GM19467 (cell line): ENCODE measurements around the gene HPD.
"Not testable (repeated sequence)": the region's sequence is repeated elsewhere in the genome, so short reads cannot be mapped to it uniquely, and the experiment has no call there.

Experiments used
- ATAC-seq: cut with Tn5 transposase; IDR thresholded peaks from one replicate; pipeline ENCODE4 v1.9.1; 2021; ENCODE audit warnings: mild to moderate bottlenecking, moderate library complexity; ENCODE audit not compliant: unreplicated experiment

HPD gene

DNA sequence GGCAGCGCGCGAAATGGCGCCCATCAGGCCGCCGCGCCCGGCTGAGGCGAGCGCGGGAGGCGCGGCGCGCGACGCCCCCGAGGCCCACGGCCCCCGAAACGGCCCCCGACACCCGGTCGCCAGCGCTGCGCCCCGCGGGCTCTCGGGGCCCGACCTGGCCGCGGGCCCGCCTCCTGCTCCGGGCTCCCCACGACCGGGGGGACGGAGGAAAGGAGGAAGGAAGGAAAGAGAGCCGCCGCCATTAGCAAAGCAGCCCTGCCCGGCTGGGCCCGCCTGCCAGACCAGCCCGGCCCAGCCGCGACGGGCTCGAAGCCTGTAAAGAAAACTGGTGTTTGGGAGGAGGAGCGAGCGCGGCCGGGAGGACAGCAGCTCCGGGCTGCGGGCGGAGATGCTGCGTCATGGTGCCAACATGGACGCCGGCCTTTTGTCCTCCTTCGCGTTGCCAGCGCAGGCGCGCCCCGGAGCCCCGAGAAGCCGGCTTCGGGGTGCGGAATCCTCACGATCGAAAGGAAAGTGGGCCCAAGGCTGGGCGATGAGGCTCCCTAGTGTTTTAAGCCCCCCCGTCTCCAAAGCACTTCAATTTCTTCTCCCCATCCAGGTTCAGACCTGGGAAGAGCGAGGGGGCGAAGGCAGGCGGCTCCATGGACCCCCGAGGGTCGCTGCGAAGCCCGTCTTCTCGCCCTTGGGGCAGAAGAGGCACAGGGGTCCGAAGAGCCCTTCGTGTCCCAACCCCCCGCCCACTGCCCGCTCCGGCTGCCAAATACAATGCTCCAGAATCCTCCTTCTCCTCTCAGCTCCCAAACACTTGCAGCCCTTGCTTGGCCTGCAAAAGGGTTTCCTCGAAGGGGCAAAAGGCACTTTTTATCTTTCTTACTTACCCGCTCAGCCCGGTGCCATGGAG lies 57.7 kb downstream of the HPD start:
- no peak for ATAC-seq

DNA sequence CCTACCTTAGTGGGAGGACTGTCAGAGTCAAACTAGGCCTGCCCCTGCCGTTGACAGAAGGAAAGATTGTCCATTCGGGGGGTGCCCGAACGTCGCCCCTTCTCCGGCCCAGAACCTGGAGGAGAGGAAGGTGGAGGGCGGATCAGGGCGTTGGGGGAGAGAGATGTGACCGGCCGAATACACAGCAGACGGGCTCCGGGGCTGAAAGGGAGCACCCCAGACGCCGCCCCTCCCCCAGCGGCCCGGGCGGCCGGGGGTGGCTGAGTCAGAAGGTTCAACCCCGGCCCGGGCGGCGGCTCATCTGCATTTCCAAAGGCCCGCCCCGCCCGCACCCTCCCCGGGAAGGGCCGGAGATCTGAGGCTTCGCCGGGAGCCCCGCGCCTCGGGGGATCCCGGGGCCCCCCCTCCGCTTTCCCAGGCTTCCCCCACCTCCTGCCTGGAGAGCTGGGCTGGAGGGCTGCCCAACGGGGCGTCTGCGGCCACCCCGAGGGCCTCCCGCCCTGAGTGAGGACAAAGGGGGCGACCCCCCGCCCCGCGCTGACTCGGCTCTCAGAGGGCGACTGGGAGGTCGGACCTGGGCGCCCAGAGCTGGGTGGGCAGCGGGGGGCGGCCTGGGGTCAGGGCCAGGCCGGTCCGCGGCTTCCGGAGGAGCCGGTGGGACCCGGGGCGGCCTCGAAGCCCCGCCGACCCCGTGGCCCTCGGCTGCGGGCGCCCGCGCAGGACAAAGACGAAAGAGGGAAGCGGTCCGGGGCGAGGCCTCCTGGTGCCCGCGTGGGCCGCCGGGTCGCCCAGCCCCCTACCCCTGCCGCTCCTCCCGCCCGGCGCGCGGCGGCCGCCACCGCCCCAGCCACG lies 58.6 kb downstream of the HPD start:
- ATAC-seq = no peak

DNA sequence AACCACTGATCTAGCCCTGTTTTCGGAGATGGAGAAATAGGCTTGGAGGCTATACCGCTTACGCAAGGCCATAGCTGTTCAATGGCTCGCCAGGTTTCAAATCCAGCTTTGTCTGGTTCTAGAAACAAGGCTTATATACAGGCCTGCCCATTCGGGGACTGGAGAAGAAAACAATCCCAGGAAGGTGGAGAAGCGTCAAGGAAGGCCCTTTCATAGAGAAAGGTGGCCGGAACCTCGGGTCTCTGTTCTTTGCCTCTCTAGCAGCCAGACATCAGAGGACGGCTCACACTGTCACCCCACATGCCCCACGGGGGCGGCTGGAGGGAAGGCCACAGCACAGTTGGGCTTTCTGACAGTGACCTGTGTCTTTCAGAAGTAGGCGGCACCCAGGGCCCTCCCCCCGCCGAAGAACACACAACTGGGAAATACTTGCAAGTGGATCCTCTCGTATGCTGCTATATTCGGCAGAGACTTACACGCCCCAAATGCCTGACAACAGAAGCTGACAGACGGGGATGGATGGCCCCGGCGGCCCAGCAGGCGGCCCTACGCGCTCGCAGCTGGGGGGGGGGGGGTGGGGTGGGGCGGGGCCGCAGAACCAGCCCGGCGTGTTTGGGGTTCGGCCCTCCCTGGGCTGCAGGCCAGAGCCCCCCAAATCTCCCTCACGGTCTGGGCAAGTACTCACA lies 59.4 kb downstream of the HPD start:
- ATAC-seq = no peak

DNA sequence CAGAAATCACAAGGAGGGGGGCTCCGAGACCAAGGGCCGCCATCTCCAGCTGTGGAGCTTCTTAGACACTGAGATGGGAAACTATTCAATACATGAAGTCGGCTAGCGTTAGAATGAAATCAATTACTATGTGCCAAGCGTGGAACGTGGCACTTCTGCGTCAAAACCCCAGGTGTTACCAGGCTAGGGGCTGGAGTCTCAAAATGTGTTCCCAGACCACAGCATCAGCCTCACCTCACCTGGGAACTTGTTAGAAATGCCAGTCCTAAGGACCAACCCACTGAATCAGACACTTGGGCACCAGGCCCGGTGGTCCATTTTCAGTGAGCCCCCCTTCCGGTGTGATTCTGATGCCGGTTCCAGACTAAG lies 59.9 kb downstream of the HPD start:
- ATAC-seq = no peak

DNA sequence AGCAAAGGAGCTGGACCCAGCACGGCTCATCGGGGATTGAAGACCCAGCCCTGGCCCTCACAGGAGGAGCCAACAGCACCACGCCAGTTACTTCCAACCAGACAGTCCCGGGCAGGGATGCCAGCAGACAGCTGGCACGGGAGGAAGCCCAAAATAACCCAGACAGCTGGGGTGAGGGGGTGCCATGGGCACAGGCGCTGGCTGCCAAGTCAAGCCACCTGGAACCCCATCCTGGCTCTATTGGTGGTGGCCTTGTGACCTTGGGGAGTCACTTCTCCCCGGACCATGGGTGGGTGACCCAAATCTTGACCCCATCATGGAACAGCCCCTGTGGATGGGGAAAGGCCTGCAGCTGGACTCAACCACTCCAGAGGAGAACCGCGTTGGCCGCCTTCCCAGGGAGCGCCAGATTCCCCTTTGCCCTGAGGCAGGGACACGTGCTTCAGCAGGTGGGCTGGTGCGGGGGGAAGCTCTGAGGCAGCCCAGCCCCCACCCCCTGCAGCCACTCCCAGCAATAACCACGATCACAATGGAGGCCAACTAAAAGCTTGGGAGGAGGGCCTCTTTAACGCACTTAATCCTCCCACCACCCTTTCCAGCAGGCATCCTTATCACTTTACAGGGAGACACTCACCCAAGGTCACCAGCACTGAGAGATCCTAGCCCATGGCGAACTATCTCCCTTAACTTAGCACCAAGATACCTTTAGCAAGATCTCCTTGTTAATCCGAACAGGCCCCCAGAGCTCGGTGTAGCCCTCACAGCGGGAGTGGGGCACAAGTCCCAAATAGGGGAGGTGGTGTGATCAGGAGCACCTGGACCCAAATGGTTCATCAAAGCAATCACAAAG lies 60.5 kb downstream of the HPD start:
- no peak for ATAC-seq

DNA sequence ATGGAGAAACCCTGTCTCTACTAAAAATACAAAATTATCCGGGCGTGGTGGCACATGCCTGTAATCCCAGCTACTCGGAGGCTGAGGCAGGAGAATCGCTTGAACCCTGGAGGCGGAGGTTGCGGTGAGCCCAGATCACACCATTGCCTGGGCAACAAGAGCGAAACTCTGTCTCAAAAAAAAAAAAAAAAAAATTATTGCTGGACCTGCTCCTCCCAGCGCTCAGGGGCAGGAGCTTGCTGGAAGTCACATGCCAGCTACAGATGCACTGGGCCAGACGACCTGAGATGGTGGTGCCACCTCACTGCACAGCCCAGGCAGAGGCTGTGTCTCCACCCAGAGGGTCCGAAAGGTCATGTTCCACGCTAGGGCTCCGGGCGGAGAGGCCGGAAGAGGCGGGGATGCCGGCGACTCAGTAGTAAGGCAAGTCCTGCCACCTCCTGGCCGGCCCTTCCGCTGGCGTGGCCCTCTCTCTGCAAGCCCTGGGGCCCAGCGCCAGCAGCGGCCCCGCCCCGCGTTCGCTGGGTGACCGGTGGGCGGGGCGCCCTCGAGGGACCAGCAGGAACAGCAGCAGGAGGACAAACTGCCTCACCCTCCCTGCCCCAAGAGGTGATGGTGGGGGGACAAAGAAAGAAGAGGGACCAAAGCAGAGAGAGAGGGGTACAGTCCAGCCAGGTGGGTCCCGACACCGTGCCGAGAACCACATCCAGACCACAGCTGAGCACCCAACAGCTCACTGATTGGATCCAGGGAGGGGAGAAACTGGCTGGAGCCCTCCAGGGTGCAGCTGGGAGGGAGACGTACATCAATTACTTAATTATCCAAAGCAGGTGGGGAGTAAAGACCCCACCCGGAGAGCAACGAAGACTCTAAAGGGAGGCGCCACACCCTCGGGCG lies 61.6 kb downstream of the HPD start:
- no peak for ATAC-seq

DNA sequence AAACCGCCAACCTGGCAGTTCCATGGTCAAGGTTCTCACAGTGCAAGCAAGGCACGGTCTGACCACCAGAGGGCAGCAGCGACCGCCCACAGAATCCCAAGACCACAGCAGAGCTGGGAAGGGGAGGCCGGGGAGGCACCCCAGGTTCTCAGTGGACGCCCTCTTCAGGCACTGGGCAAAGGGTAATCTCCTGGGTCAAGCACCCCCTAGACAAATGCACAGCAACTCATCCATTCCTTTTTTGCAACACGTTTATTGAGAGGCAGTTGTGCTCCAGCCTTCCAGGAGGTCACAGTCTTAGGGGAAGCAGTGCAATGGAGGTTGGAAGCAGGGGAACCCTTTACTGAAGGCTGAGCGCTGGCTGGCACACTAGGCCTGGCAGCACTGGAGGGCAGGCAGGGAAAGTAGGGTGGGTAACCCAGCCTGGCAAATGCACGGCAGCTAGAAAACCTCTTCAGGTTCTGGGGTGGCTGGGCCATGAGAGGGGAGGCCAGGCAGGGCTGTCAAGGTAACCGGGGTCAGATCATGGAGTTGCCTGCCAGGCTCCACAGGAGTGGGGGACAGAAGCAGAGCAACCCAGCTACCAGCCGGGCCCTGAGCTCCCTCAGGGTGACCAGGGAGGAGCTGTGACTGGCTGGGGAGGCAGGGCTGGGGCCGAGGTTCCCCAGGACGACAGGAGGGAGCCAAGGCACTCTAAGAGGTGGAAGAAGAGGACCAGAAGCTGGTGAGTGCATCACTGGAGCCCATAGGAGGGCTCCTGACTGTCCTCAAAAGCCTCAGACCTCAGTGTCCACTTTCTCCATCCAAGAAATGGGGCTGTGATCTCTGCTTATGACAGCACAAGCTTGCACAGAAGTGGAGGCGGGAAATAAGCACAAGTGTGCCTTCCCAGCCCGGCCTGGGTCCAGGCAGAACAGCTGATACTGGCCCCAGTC lies 63.4 kb downstream of the HPD start:
- peak; percentile 22 for ATAC-seq

DNA sequence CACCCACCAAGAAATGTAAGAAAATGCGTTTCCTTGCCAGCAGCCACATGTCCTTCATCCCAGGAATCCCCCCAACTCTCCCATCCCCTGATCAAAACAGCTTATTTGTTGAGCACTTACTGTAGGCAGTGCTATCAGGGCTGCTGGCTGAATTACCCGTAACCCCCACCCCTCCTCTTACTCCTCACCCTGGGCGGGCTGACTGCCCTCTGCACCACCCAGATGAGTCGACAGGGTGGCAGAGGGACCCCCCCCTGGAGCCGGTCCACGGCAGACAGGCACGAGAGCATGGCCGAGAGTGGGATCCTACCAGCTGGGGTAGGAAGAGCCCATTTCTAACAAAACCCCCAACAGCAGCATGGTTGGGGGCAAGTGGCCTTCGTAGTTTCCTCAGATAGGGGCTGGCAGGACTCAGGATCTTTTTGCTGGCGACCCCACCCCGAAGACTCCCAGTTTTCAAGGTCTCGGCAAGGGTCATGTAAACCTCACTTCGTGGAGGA lies 64.1 kb downstream of the HPD start:
- ATAC-seq = no peak

DNA sequence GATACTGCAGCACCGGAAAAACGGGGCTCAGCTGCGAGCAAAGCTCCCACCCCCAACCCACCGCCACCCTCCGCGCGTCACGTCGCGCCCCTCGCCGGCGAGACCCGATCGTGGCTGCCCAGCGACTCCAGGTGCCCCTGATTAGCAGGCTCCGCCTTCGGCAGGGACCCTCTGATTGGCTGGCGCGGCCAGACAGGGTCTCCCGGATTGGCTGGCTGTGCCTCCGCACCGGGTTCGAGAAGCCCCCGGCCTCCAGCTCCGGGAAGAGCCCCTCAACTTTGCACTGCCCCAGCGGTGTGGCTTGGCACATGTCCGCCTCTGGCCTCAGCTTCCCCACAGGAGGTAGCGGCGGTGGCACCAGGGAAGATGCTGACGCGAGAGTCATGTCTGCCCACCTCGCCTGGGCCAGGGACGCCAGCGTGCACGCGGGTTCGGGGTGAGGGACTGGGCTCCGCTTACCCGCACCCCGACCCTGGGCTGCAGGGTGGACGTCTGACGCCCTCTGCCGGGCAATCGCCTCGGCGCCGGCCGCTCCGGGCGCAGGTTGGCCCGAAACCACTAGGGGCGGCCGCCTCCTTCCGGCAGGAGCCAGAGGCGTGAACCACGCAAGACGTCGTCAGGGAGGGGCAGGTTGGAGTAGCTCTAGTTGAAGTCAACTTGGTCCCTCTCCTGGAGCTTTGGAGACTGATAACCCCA lies 64.7 kb downstream of the HPD start:
- ATAC-seq = peak; percentile 47

DNA sequence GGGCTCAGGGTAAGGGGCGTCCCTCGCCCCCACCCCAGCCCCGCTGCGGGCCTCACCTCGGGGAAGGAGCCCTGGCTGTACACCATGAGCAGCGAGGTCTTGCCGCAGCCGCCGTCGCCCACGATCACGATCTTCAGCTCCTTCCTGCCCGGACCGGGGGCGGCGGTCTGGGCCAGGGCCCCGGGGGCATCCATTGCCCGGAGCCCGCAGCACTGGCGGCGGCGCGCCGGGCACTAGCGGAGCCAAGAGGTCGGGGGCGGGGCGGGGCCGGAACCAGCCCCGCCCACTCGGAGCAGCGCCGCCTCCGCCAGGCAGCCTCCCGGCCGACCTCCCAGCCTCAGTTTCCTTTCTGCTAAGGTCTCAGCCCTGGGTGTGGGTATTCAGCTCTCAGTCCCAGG lies 65.2 kb downstream of the HPD start, which contains the start of gene RHOF:
Gene RHOF (minus strand): TSS at position 249 of the 398 bp plus-strand sequence. CDS start 55 bp downstream, at position 194.
- ATAC-seq = no peak

DNA sequence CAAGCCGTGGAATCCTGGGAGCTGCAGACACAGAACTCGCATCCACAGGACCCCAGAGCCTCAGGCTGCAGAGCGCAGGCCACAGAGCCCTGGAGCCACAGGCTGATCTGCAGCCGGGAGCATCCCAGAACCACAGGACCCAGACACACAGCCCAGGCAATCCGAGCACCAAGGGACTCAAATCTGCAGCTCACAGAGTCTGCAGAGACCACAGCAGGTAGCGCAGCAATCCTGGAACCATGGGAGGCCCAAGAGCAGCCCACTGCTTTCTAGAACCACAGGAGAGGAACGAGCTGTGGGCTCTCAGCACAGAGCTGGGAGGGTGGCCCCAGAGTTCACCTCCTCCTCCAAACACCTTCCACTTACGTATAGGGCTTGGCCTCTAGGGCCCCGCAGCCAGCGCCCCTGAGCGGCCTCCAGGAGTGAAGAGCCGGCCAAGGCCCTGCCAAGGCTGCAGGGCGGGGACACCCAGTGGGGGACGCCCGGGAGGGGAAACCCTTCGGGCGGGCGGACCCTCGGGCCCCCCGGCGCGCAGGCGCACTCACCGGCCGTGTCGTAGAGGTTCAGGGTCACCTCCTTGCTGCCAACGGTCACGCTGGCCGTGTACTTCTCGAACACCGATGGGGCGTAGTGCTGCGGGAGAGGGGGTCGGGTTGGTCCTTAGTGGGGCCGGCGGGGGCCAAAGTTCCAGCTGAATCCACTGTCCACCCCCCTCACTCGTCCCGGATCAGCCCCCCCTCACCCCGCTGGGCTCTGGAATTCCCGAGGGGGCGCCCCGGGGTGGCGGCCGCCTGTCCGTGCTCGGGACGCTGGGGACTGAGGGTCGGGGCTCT lies 65.8 kb downstream of the HPD start:
- ATAC-seq = no peak

DNA sequence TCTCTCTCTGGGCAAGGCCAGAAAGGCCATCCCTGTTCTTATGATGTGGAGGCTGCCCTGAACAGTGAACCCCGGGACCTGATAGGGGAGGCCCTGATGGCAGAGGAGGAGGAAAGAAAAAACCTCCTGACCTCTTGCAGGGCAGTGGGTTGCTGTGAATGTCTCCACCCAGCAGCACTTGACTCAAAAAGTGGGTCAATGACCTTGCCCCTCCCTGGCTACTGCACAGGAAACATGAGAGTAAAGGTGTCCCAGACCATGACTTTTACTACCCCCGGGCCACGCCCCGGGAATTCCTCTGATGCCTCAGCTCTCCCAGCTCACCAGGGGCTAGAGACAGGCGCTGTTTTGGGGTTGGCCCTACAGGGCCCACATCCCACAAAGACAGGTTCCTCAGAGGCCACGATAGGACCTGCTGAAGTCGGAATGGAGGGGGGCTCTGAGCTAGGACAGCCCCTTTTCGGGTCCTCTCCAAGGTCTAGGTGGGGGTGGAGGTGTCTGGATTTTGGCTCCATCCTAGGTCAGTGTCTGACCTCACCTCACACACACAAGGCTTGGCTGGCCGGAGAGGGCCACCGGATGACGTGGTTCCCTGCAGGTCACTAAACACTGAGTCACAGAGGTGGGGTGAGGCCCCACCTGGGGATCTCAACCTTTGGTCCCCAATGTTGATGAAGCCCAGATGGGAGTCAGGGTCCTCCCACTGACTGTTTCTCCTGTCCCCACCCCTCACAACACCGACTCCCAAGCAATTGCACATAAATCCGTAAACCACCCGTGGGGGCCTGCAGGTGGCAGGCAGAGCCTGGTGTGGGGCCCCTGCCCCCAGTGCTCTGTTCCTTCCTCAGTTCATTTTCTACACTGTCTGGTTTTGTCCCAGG lies 66.7 kb downstream of the HPD start:
- ATAC-seq = no peak

DNA sequence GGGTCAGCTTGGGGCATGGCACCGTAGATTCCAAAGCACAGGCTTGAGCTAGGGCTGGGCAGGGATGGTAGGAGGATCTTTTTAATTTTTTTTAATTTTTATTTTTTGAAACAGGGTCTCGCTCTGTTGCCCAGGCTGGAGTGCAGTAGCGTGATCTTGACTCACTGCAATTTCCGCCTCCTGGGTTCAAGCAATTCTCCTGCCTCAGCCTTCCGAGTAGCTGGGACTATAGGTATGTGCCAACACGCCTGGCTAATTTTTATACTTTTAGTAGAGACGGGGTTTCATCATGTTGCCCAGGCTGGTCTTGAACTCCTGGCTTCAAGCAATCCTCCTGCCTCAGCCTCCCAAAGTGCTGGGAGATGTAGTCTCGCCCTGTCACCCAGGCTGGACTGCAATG lies 67.9 kb downstream of the HPD start:
- ATAC-seq = not testable (repeated sequence)

DNA sequence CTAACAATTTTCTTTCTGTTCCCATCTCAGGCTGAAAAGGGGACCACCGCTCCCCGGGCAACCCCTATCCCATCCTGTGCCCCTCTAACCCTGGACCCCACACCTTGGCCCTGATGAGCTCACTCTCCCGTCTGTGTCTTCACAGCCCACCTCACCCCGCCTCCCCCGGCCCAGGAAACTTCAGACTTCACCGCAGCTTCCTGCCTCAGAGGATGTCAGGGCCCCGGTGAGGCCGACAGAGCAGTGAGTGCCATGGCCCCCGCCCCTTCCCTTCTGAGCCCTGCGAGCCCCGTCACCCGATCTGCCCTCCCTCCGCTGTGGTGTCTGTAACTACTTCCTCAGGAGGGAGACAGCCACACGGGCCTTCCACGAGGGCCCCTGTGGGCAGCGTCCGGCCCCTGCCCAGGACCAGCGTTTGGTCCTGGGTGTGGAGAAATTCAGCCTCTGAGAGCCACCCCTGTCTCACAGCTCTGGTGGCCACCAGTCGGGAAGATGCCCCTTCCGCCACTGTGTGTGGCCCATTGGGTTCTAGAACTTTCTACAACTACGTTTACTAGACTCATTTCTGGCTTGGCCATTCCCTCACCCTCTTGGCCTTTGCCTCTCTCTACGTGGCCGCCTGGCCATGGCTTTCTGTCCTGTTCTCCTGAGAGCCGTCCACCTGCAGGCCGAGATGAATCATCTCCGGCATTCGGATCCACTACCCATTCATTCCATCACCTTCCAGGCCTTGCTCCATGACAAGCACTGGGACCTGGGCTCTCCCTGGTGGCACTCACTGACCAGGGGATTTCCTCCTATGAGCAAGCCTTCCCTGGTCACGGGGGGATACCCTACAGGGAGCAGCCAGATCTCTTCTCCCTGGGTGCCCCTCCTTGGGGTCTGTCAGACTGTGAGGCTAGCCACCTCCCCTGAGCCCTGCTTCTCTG lies 68.6 kb downstream of the HPD start:
- peak; percentile 38 for ATAC-seq
